Cardiac fibroblast (primary cell): Measurements from ENCODE around the gene TEAD3.

ENCODE experiments used
- DNase-seq, 2 donors: peaks; one replicate each; pipeline versions ENCODE4 v3.0.0 to v3.0.0-alpha.2; 2010; ENCODE audit warnings: low read depth in 2 of 2
- H3K4me3 ChIP-seq, 2 donors: replicated peaks in 1 of 2; 1 replicate in 1 of 2; 2 replicates in 1 of 2; pipeline ENCODE4 v1.5.1; 2011; ENCODE audit warnings: low read depth in 2 of 2, low read length in 2 of 2, mild to moderate bottlenecking in 2 of 2, moderate library complexity in 1 of 2
- TF ChIP-seq, protein P1 (sequence below): IDR thresholded peaks from one replicate; pipeline ENCODE4 v1.5.1; 2011; ENCODE audit warnings: low read depth, mild to moderate bottlenecking, low read length, inconsistent platforms

TEAD3 gene

DNA sequence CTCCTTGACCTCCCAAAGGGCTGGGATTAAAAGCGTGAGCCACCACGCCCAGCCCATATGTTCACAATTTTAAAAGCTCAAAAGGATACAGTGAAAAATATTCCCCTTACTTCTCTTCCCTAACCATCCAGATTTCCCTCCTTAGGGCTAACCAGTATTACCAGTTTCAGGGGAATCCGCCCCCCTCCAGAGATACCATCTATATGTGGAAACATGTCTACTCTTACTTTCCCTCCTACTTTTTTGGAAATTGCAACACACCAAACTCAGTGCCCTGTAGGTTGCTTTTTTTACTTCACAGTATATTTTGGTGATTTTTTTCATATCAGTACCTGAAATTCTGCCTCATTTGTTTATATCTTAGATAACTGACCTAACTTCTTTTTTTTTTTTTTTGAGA, 35.6 kb downstream of the TEAD3 start:
- no peak for DNase-seq
- TF ChIP-seq, protein P1, sequence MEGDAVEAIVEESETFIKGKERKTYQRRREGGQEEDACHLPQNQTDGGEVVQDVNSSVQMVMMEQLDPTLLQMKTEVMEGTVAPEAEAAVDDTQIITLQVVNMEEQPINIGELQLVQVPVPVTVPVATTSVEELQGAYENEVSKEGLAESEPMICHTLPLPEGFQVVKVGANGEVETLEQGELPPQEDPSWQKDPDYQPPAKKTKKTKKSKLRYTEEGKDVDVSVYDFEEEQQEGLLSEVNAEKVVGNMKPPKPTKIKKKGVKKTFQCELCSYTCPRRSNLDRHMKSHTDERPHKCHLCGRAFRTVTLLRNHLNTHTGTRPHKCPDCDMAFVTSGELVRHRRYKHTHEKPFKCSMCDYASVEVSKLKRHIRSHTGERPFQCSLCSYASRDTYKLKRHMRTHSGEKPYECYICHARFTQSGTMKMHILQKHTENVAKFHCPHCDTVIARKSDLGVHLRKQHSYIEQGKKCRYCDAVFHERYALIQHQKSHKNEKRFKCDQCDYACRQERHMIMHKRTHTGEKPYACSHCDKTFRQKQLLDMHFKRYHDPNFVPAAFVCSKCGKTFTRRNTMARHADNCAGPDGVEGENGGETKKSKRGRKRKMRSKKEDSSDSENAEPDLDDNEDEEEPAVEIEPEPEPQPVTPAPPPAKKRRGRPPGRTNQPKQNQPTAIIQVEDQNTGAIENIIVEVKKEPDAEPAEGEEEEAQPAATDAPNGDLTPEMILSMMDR: no peak
- no peak overlapping the region for H3K4me3 ChIP-seq

DNA sequence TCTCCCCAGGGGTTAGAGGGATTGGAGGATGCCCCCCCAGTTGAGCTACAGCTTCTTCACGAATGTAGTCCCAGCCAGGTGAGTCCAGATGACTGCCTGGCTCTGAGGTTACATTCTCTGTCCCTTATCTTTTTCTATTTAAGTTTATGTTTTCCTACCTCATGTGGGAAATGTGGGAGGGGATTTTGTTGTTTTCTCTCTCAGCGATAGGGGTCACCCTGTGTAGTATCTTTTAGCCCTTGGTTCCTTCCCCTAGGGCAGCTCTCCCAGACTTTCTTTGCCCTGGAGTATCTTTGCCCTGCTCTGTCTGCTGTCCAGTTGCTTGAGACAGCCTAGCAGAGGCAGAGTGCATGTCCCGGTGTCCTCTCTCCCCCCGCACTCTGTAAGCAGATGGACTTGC, 39.0 kb downstream of the TEAD3 start:
- TF ChIP-seq, protein P1: no peak
- H3K4me3 ChIP-seq: no peak overlapping the region
- DNase-seq: no peak

DNA sequence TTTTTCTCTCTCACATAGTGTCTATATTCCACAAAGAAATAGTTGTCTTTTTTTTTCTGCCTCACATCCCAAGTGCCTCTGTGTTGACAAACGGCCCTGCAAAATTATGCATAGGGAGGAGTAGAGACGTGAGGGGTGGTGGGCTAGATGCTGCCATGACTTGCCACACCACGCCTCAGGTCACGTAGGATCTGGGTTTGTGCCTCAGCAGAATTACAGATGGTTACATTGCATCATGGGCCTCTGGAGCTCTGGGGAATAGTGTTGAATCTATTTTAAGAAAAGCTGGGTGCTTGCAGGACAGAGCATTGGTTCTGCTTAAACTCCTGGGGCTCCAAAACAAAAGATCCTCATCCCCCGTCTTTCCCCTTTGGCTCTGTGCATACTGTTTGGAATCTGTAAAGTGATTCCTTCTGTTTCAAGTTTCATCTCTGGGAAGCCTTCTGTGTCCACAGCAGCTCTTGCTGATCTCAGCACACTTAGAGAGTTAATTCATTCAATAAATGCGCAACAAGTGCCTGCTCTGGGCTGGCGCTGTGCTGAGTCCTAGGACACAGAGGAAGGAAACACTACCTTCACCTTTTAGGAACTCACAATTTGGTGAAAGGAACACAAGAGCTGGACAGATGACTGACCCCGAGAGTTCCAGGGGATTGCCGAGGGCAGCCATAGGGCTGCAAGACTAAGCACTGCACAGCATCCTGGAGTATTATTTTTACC, 42.3 kb downstream of the TEAD3 start:
- peak in 1 of 2 donors; percentile 51 for DNase-seq
- TF ChIP-seq, protein P1: no peak
- H3K4me3 ChIP-seq: no peak overlapping the region

DNA sequence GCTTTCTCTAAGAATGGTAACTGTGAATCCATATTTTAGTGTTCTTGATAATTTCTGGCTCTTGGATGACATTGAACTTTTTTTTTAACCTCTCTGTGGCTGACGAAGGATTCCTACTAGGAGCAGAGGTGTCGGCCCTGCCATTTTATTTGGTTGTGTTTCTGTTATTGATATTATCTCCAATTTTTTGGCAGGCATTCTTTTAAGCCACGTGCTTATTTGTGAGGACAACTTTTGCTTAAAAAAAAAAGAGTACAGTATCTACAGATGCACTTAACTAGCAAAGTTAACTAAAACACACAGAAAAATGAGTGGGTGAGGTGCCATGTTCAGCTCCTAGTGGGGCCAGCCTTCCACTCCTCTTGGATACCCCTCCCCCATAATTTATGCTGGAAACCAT, 43.6 kb downstream of the TEAD3 start:
- H3K4me3 ChIP-seq: peak overlapping the region in 1 of 2 donors; percentile 74
- no peak for DNase-seq
- TF ChIP-seq, protein P1: no peak

DNA sequence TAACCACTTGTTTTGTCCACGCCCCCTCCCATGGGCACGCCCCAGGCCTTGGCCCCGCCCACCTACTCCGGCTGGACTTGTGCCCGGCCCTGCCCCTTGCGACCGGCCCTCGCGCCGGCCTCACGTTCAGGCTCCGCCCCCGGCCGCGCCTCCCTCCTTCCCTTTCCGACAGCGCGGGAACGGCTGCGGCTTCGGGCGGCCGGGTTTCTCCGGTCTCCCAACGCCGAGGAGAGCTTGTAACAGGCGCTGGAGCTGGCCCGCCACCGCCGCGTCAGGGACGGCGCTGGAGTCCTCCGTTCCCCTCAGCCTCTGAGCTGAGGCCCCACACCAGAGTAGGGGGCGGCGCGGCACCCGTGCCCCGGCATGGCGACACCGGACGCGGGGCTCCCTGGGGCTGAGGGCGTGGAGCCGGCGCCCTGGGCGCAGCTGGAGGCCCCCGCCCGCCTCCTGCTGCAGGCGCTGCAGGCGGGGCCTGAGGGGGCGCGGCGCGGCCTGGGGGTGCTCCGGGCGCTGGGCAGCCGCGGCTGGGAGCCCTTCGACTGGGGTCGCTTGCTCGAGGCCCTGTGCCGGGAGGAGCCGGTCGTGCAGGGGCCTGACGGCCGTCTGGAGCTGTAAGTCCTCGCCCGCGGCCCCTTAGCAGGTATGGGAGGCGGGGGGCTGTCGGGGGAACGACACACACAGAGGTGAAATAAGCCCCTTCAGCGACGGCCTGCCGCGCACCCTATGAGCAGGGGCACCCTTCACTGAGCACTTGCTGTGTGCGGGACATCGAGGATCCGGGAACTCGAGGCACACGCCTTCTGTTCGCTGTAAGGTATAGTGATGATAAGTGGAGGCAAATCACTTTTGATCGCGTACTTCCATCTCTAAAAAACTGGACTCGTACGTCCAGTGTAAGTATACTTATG, 44.4 kb downstream of the TEAD3 start, which contains the start of gene FANCE:
Gene FANCE, plus strand, starts transcription at position 156 of the 908 bp plus-strand sequence. Its CDS starts 208 bp downstream, at position 364.
- DNase-seq: peak; percentile 93 to 94
- TF ChIP-seq, protein P1: no peak
- peak within 1 kb of the TSS; percentile 61 to 74 for H3K4me3 ChIP-seq

DNA sequence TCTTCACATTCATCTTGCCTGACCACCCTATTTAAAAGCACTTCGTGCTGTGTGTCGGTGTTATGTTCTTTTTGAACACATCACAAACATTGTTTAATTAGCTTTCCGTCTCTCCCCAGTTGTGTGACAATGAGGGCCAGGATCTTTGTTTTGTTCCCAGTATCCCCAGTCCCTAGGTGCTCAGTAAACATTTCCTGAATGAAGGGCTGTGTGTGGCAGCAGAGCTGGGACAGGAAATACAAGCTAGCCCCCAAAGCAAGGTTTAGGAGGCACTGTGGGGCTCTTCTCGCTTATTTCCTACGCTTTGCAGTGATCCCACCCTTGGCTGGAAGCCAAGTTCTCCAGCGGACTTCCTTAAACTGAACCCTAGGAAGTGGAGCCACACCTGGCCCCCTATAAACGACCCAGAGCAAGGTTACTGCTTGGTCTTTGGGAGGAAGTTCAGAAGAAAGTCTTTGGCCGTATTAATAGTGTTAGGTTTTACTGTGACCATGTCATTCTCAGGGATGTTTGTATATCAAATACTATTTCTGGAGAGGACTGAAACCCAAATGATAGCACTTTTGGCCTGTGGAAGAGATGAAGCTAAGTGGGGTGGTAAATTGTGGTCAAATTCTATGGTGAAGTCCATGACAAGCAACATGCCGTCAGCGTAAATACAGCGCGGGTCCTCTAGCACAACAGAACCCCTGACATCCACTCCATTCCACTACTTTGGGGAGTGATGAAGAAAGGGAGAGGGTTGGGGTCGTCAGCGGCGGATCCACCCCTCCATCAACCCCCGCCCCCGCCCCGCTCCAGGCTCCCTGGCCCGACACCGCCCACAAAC, 45.3 kb downstream of the TEAD3 start:
- TF ChIP-seq, protein P1: no peak
- peak overlapping the region; percentile 13 to 45 for H3K4me3 ChIP-seq
- no peak for DNase-seq
